Measurements from ENCODE around the gene VSX2. TPM values are rescaled to one million over a fixed set of nuclear protein-coding genes. Genes with fewer than 3 reads are reported as not detected.
A peak's percentile ranks its signal among the peaks of the same experiment; 100 is the strongest.

VSX2 gene
- total and polyA plus RNA-seq, 8 donors = not detected

GRCh38 chr14:74302634-74303569 is 63.7 kb downstream of the VSX2 start, which contains the start of gene ABCD4:
ABCD4 (minus strand) TSS chr14:74302934; CDS start chr14:74302912, 22 bp downstream.
- intact Hi-C loops (cut with DNase I; ENCODE audit: low total_unique reads) = no loop called here
- peaks cover under 1 to 20% (median 19%) of the 10 kb centered on the region in 4 donors for H3K36me3 ChIP-seq
- DNase-seq = peak; percentile 94 to 97
- H3K27ac ChIP-seq = peak within 1 kb of the TSS; percentile 84 to 91 (median 90)
- peak in 4 of 7 experiments; percentile 18 to 50 (median 20) for TF ChIP-seq CTCF (IDR thresholded peaks at IDR 0.05)
- TF ChIP-seq POLR2AphosphoS5 (IDR thresholded peaks at IDR 0.05) = peak; percentile 45 to 81 (median 72)
- no peak for TF ChIP-seq EP300 (IDR thresholded peaks at IDR 0.05)
- no peaks in the 10 kb centered on the region for H3K9me3 ChIP-seq
- WGBS, 5 donors = 10 to 16% (median 13%) methylated on average over 45 to 61 of the region's 61 CpGs
- H3K4me3 ChIP-seq = peak within 1 kb of the TSS; percentile 92 to 96 (median 95)
- peaks cover 9 to 34% (median 24%) of the 10 kb centered on the region in 4 donors for H3K4me1 ChIP-seq
- H3K27me3 ChIP-seq = no peaks in the 10 kb centered on the region

DNA sequence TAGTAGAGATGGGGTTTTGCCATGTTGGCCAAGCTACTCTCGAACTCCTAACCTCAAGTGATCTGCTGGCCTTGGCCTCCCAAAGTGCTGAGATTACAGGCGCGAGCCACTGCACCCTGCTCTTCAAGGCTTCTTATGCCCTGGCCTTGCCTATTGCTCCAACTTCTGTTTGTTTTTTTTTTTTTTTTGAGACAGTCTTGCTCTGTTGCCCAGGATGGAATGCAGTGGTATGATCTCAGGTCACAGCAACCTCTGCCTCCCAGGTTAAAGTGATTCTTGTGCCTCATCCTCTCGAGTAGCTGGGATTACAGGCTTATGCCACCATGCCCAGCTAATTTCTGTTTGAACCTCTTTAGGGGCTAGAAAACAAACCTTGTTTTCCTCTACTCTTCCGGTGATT is 69.4 kb downstream of the VSX2 start:
- H3K36me3 ChIP-seq = no peaks in the 10 kb centered on the region
- H3K27ac ChIP-seq = no peak overlapping the region
- no peaks in the 10 kb centered on the region for H3K27me3 ChIP-seq
- intact Hi-C loops (cut with DNase I; ENCODE audit: low total_unique reads) = no loop called here
- no peaks in the 10 kb centered on the region for H3K9me3 ChIP-seq
- no peaks in the 10 kb centered on the region for H3K4me1 ChIP-seq
- H3K4me3 ChIP-seq = no peak overlapping the region
- WGBS, 5 donors = 72 to 79% (median 76%) methylated on average over 5 of the region's 5 CpGs
- no peak for DNase-seq
- TF ChIP-seq EP300 (IDR thresholded peaks at IDR 0.05) (no peak), CTCF (IDR thresholded peaks at IDR 0.05) (no peak), POLR2AphosphoS5 (IDR thresholded peaks at IDR 0.05) (no peak), POLR2A (IDR thresholded peaks at IDR 0.05) (no peak)

- TF ChIP-seq CTCF (IDR thresholded peaks at IDR 0.05) (no peak), POLR2AphosphoS5 (IDR thresholded peaks at IDR 0.05) (no peak), POLR2A (IDR thresholded peaks at IDR 0.05) (no peak), EP300 (IDR thresholded peaks at IDR 0.05) (no peak)
- intact Hi-C loops (cut with DNase I; ENCODE audit: low total_unique reads) = no loop called here
Observed at GRCh38 chr14:74309125-74310022, 70.1 kb downstream of the VSX2 start.

DNA sequence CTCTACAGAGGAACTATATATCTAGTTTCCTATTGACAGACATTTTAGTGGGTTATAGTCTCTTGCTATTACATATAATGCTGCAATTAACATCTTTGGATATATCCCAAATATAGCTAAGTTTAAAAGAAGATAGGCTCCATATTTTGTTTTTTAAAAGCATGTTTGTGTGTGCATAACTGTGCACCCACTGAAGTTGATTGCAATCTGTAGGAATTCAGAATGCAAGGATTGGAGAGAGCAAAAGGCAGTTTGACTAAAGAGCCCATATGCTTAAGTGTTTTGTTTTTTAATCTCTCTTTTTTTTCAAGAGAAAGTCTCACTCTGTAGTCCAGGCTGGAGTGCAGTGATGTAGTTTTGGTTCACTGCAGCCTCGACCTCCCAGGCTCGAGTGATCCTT is 72.9 kb downstream of the VSX2 start:
- Histone ChIP-seq H3K27ac (no peak overlapping the region), H3K9me3 (no peaks in the 10 kb centered on the region), H3K4me3 (no peak overlapping the region), H3K27me3 (peaks cover 0 to 5% (median 0%) of the 10 kb centered on the region in 3 donors), H3K36me3 (no peaks in the 10 kb centered on the region), H3K4me1 (no peaks in the 10 kb centered on the region)
- TF ChIP-seq CTCF (IDR thresholded peaks at IDR 0.05) (no peak), EP300 (IDR thresholded peaks at IDR 0.05) (no peak), POLR2A (IDR thresholded peaks at IDR 0.05) (no peak), POLR2AphosphoS5 (IDR thresholded peaks at IDR 0.05) (no peak)
- DNase-seq = no peak
- intact Hi-C loops (cut with DNase I; ENCODE audit: low total_unique reads) = no loop called here
- WGBS, 5 donors = 67 to 82% (median 80%) methylated on average over 2 of the region's 2 CpGs

More at GRCh38 chr14:74309125-74310022, 70.1 kb downstream of the VSX2 start:
- no peak for DNase-seq
- Histone ChIP-seq H3K4me1 (no peaks in the 10 kb centered on the region), H3K36me3 (no peaks in the 10 kb centered on the region), H3K9me3 (no peaks in the 10 kb centered on the region), H3K4me3 (no peak overlapping the region), H3K27ac (no peak overlapping the region), H3K27me3 (no peaks in the 10 kb centered on the region)
- 55 to 63% (median 62%) methylated on average over 8 of the region's 8 CpGs for WGBS, 5 donors
